ENCODE data around the gene COL9A3. TPM values are rescaled to one million over a fixed set of nuclear protein-coding genes. Genes with fewer than 3 reads are reported as not detected.

COL9A3 gene
- total RNA-seq, 1 experiment from 2014 or later = 150 TPM

DNA sequence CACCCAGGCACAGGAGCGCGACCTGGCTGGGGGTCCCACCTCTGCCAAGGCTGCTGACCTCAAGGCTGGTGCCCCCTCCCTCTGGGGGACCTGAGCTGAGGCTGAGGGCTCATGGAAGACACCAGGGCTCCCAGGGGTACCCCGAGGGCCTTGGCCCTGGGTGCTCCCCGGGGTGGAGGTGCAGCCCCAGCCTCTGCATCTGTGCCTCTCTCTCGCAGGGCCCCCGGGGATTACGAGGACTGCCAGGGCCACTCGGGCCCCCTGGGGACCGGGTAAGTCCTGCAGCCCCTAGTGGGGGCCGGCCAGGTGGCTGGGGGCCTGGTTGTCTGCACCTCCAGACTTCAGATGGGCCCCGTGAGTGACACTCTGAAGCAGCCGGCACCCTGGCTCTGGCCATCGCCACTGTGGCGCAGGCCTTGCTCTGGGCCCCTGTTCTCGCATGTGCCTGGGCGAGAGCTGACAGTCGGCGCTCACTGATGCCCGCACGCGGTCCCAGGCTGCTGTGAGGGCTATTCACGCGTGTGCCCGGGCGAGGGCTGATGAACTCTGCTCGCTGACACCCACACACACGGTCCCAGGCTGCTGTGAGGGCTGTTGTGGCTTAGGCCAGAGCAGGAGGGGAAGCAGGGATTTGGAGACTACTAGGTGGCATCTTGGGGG lies 9.3 kb downstream of the COL9A3 start:
- H2AK5ac ChIP-seq (ENCODE audit: insufficient read length, low read length) = no peak overlapping the region
- H4K91ac ChIP-seq (ENCODE audit: insufficient read length, low read depth, low read length) = no peak overlapping the region
- no peak overlapping the region for H3K27ac Mint-ChIP-seq
- no peaks in the 10 kb centered on the region for H4K20me1 ChIP-seq (ENCODE audit: control insufficient read depth, insufficient read depth, insufficient read length)
- H2BK12ac ChIP-seq (ENCODE audit: insufficient read length, low read depth, low read length) = no peak overlapping the region
- H4K5ac ChIP-seq (ENCODE audit: insufficient read length, low read depth, low read length) = no peak overlapping the region
- H3K56ac ChIP-seq (ENCODE audit: insufficient read length, low read depth, low read length) = no peak overlapping the region
- H3K27ac ChIP-seq (ENCODE audit: insufficient read length, low read depth, low read length) = no peak overlapping the region
- no peaks in the 10 kb centered on the region for H3K9me3 Mint-ChIP-seq
- no peaks in the 10 kb centered on the region for H3K27me3 ChIP-seq (ENCODE audit: insufficient read depth, low read length)
- TF ChIP-seq, protein P1, sequence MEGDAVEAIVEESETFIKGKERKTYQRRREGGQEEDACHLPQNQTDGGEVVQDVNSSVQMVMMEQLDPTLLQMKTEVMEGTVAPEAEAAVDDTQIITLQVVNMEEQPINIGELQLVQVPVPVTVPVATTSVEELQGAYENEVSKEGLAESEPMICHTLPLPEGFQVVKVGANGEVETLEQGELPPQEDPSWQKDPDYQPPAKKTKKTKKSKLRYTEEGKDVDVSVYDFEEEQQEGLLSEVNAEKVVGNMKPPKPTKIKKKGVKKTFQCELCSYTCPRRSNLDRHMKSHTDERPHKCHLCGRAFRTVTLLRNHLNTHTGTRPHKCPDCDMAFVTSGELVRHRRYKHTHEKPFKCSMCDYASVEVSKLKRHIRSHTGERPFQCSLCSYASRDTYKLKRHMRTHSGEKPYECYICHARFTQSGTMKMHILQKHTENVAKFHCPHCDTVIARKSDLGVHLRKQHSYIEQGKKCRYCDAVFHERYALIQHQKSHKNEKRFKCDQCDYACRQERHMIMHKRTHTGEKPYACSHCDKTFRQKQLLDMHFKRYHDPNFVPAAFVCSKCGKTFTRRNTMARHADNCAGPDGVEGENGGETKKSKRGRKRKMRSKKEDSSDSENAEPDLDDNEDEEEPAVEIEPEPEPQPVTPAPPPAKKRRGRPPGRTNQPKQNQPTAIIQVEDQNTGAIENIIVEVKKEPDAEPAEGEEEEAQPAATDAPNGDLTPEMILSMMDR (conservative IDR thresholded peaks at IDR 0.05) = no peak
- no peak overlapping the region for H3T11ph ChIP-seq (ENCODE audit: low read length)
- no peak overlapping the region for H3K4me3 Mint-ChIP-seq
- H3K4me1 ChIP-seq (ENCODE audit: insufficient read depth, low read length) = no peaks in the 10 kb centered on the region; the same call in 1 of the 2 replicates
- no peak overlapping the region for H2AFZ ChIP-seq (ENCODE audit: low read length)
- H3K23me2 ChIP-seq (ENCODE audit: insufficient read length, low read depth, low read length, poor library complexity, severe bottlenecking) = no peaks in the 10 kb centered on the region
- H3K9ac ChIP-seq (ENCODE audit: extremely low read depth, insufficient read length, low read length) = no peak overlapping the region
- H3K27me3 Mint-ChIP-seq (ENCODE audit: low read depth) = no peaks in the 10 kb centered on the region
- no peak overlapping the region for H3K23ac ChIP-seq (ENCODE audit: insufficient read length, low read depth, low read length)
- H3K4me2 ChIP-seq (ENCODE audit: insufficient read depth, insufficient read length, low read length) = no peak overlapping the region
- H3K18ac ChIP-seq (ENCODE audit: insufficient read length, low read depth, low read length) = no peak overlapping the region
- no peak overlapping the region for H2BK120ac ChIP-seq (ENCODE audit: low read depth, low read length, poor library complexity, severe bottlenecking)
- no peak for DNase-seq
- H2BK15ac ChIP-seq (ENCODE audit: low read depth, low read length) = no peak overlapping the region
- no peak overlapping the region for H2BK20ac ChIP-seq (ENCODE audit: low read depth, low read length, poor library complexity, severe bottlenecking)
- no peak overlapping the region for H3K14ac ChIP-seq (ENCODE audit: insufficient read depth, low read length)
- peaks cover 8 to 11% of the 10 kb centered on the region in 2 experiments for H3K4me1 Mint-ChIP-seq
- H3K79me1 ChIP-seq (ENCODE audit: insufficient read depth, low read depth, low read length, poor library complexity, severe bottlenecking) = no peaks in the 10 kb centered on the region
- no peak overlapping the region for H2BK5ac ChIP-seq (ENCODE audit: insufficient read length, low read length)
- H4K8ac ChIP-seq (replicated peaks; ENCODE audit: insufficient read length, low read depth, low read length) = no peak overlapping the region
- no CpG with 5 or more reads among the region's 27 CpGs for WGBS (ENCODE audit: extremely low coverage, insufficient read length, low lambda C conversion rate)
- no peak overlapping the region for H3K4ac ChIP-seq (ENCODE audit: low read depth, low read length)
- H3K79me2 ChIP-seq (ENCODE audit: insufficient read depth, low read length) = no peaks in the 10 kb centered on the region
- peaks cover 0 to 6% (median 0%) of the 10 kb centered on the region in 3 experiments; a peak in 2 of 7 replicates for H3K36me3 Mint-ChIP-seq (ENCODE audit: insufficient read depth in 1 of 3, low read depth in 3 of 3)
- no peaks in the 10 kb centered on the region for H3K9me3 ChIP-seq (ENCODE audit: control insufficient read depth, low read depth, low read length)

Measured in H9 (cell line).